Stimulated activated CD8-positive, alpha-beta memory T cell treated with anti-CD3 and anti-CD28 coated beads, Interleukin-12 subunit alpha, Interleukin-12 subunit beta, amount 100 ng/mL, for 4 hours (primary cell): ENCODE results near the gene ARHGDIA.

Experiments
- DNase-seq: peaks from one replicate; pipeline ENCODE4 v3.0.0-alpha.2; 2020; ENCODE audit warnings: low read depth

ARHGDIA gene

DNA sequence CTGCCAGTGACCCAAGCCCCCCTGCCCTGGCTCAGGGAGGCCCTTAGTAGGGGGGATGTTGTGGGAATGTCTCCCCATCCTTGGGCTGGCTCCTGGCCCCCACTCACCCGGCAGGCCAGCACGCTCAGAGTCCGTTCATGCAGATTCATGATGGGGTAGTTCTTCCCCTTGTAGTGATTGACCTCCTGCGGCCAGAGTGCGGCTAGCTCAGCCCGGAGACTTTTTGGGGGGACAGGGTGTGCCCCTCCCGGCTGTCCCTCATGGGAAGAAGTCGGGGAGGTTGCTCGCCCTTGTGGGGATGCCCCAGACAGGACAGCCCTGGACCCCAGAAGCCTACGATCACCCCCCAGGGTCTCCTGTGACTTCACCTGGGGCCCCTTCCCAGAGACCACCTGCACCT lies 34.9 kb upstream of the ARHGDIA start:
- DNase-seq: no peak

DNA sequence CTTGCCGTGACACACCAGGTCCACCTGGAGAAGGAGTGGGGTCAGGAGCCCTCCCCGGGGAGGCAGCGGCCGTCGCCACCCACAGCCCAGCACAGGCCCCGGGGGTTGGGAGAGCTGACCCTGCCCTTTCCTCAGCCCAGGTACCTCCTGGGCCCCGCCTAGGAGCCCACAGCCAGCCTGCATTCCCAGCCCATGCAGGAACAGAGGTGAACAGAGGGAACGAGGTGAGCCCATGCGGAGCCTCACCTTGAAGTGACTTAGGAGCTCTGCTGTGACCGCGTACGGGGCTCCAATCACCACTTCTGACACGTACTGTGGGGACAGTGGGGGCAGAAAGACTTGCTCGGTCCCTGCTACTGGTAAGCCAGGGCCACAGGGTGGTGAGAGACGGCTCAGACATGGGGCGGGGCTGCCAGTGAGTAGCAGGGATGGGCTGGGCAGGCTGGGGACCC lies 34.3 kb upstream of the ARHGDIA start:
- no peak for DNase-seq

DNA sequence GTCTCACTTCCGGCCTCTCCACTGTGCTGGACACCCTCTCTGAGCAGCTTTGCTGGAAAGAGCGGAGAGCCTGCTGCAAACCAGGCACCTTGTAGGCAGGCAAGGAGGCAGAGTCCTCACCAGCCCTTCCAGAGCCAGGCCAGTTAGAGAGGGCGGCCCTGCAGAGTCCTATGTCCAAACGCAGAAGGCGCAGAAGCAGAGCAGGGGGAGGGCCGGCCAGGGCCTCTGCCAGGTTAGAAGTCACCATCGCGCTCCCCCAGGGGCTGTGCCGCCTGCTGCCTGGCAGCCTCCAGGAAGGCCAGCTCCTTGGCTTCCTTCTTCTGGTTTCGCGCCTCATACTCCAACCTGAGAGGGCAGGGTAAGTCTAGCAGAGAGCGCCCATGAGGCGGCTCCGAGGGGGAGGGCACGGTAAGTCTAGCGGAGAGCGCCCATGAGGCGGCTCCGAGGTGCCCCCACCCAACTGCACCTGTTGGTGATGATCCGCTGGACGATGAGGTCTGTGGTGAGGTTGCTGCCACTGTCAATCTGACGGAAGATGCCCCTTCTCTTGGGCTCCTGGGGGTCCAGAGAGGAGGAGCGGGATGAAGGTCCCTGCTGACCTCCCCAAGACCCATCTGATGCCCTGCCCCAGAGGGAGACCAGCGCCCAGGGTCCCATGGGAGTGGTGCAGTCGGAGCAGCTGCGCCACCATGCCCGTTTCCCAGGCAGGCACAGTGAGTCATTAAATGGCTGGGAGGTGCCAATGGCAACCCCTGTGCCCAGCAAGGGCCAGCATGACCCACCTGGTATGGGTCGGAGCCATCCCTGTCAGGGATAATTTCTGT lies 33.7 kb upstream of the ARHGDIA start:
- no peak for DNase-seq

DNA sequence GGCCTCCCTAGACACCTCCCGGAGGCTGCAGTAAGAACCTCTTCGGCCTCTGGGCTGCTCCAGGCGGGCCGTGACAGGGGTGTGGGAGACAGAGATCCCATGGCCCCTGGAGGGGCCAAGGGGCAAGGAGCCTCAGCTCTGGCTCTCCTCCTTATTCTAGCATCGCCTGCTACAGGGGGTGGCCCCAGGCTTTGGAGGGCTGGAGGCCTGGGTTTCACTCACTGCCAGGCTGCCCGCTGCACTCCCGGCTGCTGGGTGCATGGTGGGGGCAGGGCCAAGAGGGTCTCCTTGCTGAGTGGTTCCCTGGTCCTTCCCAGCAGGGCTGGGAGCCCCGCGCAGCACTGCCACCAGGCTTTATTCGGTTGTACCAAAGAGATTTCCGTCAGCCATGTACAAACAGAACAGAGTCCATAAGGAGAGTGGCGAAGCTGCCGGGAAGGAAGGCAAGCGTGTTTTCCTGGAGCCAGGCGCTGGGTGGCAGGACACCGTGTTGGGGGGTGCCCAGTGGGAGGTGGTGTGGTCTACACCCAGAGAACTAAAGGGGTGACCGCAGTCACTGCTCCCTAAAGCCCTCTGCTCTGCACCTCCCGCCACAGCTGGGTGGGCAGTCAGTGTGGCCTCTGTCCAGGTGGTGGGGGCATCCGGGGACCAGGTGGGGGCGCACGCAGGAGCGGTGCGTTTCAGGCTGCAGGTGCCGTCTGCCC lies 32.9 kb upstream of the ARHGDIA start:
- DNase-seq: no peak

DNA sequence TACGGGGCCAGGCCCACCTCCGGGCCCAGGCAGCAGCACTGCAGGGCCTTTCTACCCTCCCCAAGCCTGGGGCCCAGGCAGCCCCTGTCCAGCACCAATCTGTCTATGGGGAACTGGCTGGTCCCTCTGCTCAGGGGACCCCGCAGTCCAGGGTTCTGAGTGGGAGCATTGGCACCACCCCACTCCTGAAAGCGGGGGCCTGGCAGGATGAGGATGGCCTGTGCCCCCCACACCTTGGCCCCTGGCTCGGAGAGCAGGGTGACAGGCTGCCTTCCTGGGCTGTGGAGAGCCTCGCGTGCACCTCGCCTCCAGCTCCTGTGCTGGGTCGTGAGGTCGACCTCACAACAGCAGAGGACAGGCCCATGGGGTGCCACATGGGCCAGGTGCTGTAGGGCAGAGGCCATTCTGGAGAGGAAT lies 32.3 kb upstream of the ARHGDIA start:
- no peak for DNase-seq

DNA sequence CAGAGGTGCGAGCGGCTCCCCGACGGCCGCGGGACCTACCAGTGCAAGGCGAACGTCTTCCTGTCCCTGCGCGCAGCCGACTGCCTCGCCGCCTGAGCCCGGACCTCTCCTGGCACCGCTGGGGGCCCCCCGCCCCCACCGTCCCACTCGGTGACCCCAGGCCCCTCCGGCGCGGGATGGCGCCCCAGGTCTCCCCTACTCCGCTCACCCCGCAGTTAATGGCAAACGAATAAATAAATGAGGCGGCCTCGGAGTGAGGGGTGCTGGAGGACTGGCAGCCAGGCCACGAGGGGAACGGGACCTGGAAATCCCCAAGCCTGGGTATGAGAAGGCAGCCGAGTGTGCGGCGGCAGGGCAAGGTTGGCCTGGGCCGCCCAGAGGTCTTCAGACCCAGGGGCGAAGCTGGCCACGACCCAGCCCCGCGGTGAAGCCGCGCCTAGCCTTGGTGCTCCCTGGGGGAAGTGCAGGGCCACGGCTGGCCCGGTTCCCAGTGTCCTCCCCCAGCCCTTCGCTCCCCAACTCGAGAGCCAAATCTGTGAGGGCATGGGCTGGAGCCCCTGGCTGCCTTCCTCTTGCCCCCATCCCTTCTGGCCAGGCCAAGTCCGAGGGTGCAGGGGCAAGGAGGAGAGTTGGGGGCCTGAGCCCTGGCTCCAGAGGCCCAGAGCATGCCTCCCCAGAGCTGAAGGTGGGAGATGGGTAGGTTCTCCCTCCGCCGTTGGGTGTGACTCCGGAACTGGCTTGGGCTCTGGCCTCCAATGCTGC lies 31.7 kb upstream of the ARHGDIA start:
- DNase-seq: no peak

DNA sequence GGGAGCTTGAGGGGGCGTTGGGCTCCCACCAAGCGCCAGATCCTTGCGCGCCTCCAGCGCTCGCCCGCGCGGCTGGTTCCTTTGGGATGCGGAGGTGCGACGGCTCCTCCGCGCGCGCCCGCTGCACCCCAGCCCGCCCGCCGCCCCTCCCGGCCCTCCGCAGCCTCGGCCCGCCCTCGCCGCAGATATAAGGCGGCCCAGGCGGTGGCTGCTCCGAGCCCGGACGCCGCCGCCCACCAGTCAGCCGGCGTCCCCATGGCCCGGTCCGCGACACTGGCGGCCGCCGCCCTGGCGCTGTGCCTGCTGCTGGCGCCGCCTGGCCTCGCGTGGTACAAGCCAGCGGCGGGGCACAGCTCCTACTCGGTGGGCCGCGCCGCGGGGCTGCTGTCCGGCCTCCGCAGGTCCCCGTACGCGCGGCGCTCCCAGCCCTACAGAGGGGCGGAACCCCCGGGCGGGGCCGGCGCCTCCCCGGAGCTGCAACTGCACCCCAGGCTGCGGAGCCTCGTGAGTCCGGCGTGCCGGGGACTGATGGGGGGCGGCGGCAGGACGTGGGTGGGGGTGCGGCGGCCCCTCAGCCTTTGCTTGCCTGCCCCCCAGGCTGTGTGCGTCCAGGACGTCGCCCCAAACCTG lies 31.0 kb upstream of the ARHGDIA start, which contains the start of gene NPB:
NPB (plus strand) TSS at position 216 of the 630 bp plus-strand sequence; CDS start at position 256, 40 bp downstream.
- no peak for DNase-seq

DNA sequence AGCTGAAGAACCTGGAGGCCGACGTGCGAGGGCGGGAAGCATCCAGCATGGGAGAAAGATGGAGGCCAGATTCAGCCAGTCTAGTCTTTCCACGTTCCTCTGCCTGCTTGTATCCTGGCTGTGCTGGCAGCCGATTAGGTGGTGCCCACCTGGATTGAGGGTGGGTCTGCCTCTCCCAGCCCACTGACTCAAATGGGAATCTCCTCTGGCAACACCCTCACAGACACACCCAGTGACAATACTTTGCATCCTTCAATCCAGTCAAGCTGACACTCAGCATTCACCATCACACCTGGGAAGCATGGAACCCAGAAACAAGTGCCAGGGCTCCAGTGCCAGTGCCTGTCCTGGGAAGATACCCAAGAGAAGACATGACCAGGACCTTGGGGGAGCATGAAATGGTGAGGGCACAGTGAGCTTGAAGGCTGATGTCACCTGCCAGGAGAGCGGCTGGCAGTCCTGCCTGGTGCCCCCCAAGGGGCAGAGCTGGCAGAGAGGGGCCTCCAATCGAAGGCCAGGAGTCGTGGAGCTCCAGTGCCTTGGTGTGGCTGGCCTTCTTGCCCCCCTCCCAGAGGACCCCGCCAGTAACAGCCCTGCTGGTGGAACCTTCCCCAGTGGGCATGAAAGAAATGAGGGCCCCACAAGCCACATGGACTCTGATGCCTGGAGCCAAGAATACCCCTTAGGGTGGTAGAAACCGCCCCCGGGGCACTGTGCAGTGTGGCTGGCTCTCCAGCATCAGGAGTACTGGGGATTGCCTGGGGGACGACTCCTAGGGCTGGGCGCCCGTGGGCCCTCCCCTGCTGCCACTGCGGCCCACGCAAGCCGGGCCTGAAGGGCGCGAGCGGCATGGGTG lies 30.3 kb upstream of the ARHGDIA start:
- no peak for DNase-seq

DNA sequence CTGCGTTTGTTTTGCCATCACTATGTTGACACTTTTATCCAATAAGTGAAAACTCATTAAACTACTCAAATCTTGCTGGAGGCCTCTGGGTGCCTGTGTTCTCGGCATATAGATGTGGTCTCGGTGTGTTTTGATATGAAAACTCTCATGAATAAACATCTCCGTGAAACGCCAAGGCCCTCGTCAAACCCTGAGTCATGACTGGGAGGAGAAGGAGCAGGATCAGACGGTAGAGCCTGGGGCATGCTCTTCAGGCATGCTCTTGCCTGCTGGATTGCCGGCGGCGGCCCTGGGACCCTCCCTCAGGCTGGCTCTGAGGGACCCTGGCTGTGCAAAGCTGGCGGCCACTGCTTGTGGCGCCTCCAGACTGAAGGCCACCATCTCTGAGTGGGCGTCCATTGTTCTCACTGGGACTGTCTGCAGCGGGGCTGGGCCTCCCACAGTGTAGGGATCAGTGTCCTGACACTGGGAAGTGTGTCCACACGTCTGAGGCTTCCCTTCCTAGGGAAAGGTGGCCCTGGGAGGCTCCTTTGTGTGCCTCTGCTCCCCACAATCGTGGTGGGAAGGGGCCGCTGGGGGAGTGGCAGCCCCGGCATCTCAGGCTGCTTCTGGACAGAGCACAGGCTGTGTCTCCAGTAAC lies 29.2 kb upstream of the ARHGDIA start:
- no peak for DNase-seq

DNA sequence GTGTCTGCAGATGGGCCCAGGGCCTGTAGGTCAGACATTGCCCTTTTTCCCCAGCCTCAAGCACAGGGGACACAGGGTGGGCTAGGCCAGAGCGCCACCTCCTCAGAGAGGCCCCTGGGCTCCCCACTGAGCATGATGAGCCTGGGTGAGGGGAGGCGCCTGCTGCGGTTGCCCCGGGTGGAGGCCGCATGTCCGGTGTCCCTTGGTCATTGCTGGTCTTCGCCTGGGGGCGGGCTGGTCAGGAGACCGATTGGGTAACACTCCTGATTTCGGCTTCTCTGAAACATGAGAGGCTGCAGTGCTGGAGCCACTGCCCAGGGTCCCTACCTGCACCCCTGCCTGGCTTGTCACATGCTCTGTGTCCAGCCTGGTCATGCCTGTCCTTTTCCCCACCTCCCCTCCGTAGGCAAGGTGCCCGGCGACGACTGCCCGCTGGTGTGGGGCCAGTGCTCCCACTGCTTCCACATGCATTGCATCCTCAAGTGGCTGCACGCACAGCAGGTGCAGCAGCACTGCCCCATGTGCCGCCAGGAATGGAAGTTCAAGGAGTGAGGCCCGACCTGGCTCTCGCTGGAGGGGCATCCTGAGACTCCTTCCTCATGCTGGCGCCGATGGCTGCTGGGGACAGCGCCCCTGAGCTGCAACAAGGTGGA lies 28.5 kb upstream of the ARHGDIA start:
- no peak for DNase-seq

DNA sequence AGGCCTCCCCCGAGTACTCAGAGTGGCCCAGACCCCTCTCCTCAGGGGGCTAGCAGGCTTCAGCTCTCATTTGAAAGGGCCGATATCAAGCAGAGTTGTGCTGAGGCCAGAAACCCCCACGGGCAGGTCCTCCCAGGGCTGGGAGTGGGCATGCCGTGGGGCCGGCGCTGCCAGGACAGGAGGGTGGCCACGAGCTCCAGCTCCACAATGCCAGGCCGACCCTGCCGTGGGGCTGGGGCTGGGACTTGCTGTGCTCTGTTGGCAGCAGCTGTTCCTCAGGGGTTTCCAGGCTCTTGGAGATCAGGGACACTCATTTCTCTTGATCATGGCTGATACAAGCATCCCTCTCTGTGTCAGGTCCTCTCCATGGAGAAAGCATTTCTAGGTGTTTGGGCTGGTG lies 27.7 kb upstream of the ARHGDIA start:
- no peak for DNase-seq

DNA sequence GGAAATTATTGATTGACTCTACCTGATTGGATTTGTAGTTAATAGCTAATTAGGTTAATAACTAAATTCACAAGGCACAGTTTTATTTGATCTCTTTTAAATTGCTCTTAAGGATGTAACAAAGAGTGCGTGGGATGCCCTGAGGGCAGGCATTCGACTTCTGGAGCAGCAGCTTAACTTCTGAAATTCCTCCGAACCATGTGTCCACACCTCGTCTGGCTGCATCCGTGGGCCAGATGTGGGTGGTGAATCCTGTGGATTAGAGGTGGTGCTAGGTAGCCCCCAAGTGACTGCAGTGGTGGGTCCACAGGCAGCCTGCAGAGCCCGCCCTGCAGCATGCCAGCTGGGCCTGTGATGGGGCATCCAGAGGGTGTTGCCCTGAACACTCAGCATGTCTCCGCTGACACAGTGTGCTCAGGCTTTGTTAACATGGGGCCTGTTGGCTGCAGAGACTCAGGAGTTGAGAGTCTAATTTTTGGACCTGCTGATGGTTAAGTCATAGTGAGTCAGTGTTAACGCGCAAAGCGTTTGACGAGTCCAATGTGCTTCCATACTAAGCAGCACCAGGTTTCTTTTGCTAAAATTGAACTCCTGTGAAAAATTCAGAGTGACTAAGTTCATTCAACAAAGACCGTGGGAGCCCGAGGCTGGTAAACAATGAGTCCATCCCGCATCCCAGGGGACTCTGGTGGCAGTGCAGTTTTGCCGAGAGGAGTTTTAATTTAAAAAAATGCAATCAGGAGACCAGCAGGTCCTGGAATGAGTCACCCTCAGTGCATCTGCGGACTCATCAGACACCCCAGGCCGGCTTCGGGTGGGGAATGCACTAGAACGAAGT lies 27.1 kb upstream of the ARHGDIA start:
- DNase-seq: no peak

DNA sequence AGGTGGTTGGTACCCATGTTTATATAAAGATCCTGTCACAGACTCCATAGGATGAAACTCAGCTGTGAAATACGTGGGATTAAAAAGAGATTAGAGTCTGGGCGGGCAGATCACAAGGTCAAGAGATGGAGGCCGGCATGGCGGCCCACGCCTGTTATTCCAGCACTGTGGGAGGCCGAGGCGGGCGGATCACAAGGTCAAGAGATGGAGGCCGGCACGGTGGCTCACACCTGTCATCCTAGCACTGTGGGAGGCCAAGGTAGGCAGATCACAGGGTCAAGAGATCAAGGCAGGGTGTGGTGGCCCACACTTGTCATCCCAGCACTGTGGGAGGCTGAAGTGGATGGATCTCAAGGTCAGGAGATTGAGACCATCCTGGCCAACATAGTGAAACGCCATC lies 24.3 kb upstream of the ARHGDIA start:
- no peak for DNase-seq

DNA sequence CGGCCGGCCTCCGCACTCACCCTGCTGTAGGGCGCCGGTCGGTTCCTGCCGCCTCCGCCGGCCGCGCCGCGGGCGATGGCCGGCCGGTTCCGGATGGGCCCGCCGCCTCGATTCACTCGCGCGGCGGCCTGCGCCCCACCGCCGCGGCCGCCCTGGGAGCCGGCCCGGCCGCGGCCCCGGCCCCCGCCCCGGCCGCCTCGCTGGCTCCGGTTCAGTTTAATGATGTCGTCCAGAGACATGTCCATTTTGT lies 20.1 kb upstream of the ARHGDIA start:
- no peak for DNase-seq

DNA sequence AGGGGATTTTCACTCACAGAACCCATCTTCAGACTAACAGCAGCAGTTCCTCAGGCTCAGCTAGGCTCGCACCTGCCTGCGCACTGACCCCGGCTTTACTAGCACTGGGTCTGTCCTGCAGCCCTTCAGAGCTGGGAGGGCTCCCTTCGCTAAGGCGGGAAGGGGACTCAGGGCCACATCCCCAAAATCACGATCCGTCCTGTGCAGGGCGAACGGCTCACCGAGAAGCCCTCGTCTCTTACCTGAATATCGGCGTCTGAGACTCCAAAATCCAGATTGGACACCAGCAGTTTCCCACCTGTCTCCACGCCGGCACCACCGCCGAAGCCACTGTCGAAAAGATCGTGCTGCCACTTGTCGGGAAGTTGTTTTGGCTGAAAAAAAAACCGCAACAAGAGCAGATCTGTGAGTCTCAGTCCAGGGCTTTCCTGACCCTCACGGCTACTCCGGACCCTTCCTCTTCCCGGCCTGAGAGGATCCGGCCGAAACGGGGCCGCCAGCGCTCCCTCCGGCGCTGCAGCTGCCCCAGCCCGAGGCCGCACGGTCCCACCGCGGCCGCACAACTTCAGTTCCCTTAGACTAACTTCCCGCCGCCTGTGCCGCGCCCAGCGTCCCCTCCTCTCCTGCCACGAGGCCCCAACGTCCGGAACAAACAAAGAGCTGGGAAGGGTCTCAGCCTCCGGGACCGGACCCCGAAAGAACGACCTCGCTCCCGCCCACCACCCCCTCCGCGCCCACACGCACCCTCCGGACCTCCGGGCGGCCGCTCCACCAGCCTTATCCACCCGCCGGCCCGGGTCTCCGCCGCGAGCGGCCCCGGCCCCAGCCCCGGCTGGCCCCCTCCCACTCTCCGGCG lies 19.5 kb upstream of the ARHGDIA start:
- no peak for DNase-seq

DNA sequence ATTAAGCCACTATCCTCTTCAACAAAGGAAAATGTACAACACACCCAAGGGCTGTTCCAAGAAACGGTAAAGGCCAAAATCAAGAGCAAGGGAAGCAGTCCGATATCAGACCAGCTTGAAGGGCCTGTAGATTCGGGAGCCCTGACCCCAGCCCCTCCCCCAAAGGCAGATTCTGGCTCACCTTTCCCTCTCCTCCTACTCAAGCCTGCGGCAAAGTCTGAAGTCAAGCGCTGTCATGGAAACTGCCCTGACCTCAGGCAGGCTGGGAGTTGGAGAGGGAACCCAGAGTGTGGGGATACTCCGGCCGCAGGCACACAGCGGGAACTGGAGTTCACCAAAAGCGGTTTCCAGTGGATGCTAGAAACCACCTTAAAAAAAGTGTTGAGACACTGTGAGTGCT lies 18.5 kb upstream of the ARHGDIA start:
- no peak for DNase-seq

DNA sequence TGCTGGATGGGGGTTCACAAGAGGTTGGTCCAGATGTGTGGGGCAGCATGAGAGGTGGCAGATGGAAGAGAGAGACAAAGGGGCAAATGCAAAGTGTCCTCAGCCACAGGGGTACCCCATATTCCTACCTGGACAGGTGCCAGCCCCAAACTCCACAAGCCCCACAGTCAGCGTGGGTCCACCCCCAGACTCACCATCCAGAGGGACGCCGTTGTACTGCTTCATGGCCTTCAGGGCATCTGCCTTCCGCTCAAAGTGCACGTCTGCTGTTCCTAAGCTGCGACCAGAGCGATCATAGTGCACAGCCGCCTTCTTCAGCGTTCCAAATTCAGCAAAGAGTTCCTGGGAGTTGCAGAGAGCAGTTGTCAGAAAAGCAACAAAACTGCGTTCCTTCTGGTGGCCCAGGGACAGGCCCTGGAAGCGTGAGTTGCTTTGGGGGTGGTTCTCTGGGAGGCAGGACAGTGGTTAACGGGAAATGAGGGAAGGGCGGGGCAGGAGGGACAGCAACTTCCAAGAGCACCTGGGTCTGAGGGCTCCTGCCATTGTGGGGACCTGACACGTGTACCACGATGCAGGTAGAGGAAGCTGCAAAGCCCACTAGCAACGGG lies 18.0 kb upstream of the ARHGDIA start:
- no peak for DNase-seq
